Mammary epithelial cell (primary cell): ENCODE data around the gene MAPK4.

ENCODE experiments used
- EZH2 ChIP-seq: IDR thresholded peaks from 2 replicates; pipeline ENCODE4 v1.6.1; 2012; ENCODE audit warnings: low read length, inconsistent platforms, borderline replicate concordance
- TF ChIP-seq, protein P1 (sequence below), 2 donors: IDR thresholded peaks in 1 of 2; conservative IDR thresholded peaks in 1 of 2; 2 replicates each; pipeline ENCODE4 v1.5.1; 2011 to 2012; ENCODE audit warnings: inconsistent platforms in 2 of 2, low read length in 2 of 2, mild to moderate bottlenecking in 2 of 2, control low read depth in 1 of 2, low read depth in 1 of 2; ENCODE audit not compliant: insufficient read depth in 1 of 2; ENCODE audit errors: extremely low read depth in 1 of 2

DNA sequence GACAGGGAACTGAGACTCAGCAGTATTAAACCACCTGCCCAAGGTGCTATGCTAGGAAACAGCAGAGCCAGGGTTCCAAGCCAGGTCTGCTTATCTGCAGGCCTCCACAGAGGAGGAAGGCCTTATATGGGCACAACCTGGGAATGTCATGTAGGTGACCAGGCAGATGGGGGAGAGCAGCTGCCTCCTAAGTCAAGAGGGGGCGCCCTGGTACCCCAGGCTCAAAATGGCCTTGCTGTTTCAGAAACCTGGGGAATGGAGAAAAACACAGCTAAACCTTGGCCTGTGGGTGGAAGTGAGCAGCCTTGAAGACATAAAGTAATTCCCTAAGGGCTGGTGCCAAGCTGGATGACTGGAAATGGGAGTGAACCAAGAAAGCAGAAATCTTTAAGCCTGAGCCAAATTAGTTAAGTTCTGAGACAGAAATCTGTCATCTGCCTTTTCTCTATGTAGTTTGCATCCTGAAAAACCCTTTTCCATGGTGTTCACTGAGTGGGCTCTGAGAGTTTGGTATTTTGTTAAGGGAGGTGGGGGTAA is 79.1 kb downstream of the MAPK4 start:
- TF ChIP-seq, protein P1, sequence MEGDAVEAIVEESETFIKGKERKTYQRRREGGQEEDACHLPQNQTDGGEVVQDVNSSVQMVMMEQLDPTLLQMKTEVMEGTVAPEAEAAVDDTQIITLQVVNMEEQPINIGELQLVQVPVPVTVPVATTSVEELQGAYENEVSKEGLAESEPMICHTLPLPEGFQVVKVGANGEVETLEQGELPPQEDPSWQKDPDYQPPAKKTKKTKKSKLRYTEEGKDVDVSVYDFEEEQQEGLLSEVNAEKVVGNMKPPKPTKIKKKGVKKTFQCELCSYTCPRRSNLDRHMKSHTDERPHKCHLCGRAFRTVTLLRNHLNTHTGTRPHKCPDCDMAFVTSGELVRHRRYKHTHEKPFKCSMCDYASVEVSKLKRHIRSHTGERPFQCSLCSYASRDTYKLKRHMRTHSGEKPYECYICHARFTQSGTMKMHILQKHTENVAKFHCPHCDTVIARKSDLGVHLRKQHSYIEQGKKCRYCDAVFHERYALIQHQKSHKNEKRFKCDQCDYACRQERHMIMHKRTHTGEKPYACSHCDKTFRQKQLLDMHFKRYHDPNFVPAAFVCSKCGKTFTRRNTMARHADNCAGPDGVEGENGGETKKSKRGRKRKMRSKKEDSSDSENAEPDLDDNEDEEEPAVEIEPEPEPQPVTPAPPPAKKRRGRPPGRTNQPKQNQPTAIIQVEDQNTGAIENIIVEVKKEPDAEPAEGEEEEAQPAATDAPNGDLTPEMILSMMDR (conservative IDR thresholded peaks at IDR 0.05 in 1 of 2, IDR thresholded peaks at IDR 0.05 in 1 of 2; ENCODE audit: extremely low read depth in 1 of 2, insufficient read depth in 1 of 2, low read depth in 1 of 2, low read length in 2 of 2): no peak
- no peak for TF ChIP-seq EZH2
